H1 (cell line): Measurements from ENCODE around the gene ARHGEF39. TPM values are rescaled to one million over a fixed set of nuclear protein-coding genes. Genes with fewer than 3 reads are reported as not detected.

Experiments used
- CTCF ChIA-PET: fragments of 300-600 bp; sonication (Branson Sonifier 250); formaldehyde crosslinking; loops from one replicate; lab custom pipeline; 2021; ENCODE audit not compliant: partially characterized antibody; lab: Charles Lee
- POLR2A ChIA-PET: fragments of 300-600 bp; sonication (Branson Sonifier 250); formaldehyde crosslinking; loops from one replicate; lab custom pipeline; 2021; ENCODE audit warnings: inconsistent platforms; ENCODE audit not compliant: partially characterized antibody; lab: Charles Lee
- DNase-seq, 2 experiments: peaks; one replicate each; pipeline versions ENCODE4 v3.0.0 to v3.0.0-alpha.2; 2010 to 2022; ENCODE audit warnings: low spot score in 2 of 2, low read depth in 1 of 2, mixed read lengths in 1 of 2
- FAIRE-seq: peaks from 2 replicates; lab custom pipeline; 2011; peaks lifted over from hg19 to GRCh38; lab: Jason Lieb, UNC
- H2AFZ ChIP-seq: 2 replicates; pipeline ENCODE4 v1.8.1; 2012; ENCODE audit warnings: low read length, inconsistent platforms
- H2AK5ac ChIP-seq: 2 replicates; pipeline ENCODE4 v1.6.1; 2013; ENCODE audit warnings: low read depth, low read length
- H2BK120ac ChIP-seq: replicated peaks from 2 replicates; pipeline ENCODE3; 2013; ENCODE audit warnings: low read depth, low read length, inconsistent platforms
- H2BK12ac ChIP-seq: 2 replicates; pipeline ENCODE4 v1.6.1; 2013; ENCODE audit warnings: low read depth, low read length
- H2BK15ac ChIP-seq: 2 replicates; pipeline ENCODE4 v1.6.1; 2013; ENCODE audit warnings: low read length
- H2BK20ac ChIP-seq: 2 replicates; pipeline ENCODE4 v1.6.1; 2013; ENCODE audit warnings: low read length
- H2BK5ac ChIP-seq: 2 replicates; pipeline ENCODE4 v1.6.1; 2013; ENCODE audit warnings: low read depth, low read length
- H3K14ac ChIP-seq: 2 replicates; pipeline ENCODE4 v1.6.1; 2013; ENCODE audit warnings: inconsistent platforms; ENCODE audit not compliant: insufficient read length
- H3K18ac ChIP-seq: 2 replicates; pipeline ENCODE4 v1.6.1; 2013; ENCODE audit warnings: low read length; ENCODE audit errors: extremely low read depth
- H3K23ac ChIP-seq: 2 replicates; pipeline ENCODE4 v1.6.1; 2013; ENCODE audit warnings: inconsistent platforms; ENCODE audit not compliant: insufficient read length
- H3K23me2 ChIP-seq: 2 replicates; pipeline ENCODE4 v1.6.1; 2013; ENCODE audit warnings: low read depth, low read length
- H3K27ac ChIP-seq: 2 replicates; pipeline ENCODE4 v1.6.1; 2011; ENCODE audit warnings: low read depth, low read length, inconsistent platforms
- H3K27me3 ChIP-seq, 4 experiments: replicated peaks in 1 of 4; 1 replicate in 1 of 4; 2 replicates in 3 of 4; pipeline versions ENCODE4 v1.6.1 to v1.8.1; 2011 to 2013; ENCODE audit warnings: low read length in 3 of 4, mild to moderate bottlenecking in 3 of 4, inconsistent platforms in 2 of 4, mixed read lengths in 2 of 4, moderate library complexity in 1 of 4; ENCODE audit not compliant: control insufficient read depth in 3 of 4, insufficient read depth in 3 of 4; ENCODE audit errors: extremely low read depth in 1 of 4
- H3K36me3 ChIP-seq, 4 experiments: 2 replicates each; pipeline versions ENCODE4 v1.6.1 to v1.8.1; 2011 to 2013; ENCODE audit warnings: mild to moderate bottlenecking in 4 of 4, low read length in 3 of 4, moderate library complexity in 2 of 4, control low read depth in 1 of 4, inconsistent platforms in 1 of 4; ENCODE audit not compliant: insufficient read depth in 4 of 4, control insufficient read depth in 2 of 4
- H3K4ac ChIP-seq: replicated peaks from 2 replicates; pipeline ENCODE3; 2013; ENCODE audit warnings: low read length, low read depth, mixed read lengths, inconsistent platforms; ENCODE audit not compliant: insufficient read length
- H3K4me1 ChIP-seq, 4 experiments: replicated peaks in 1 of 4; 1 replicate in 1 of 4; 2 replicates in 3 of 4; pipeline versions ENCODE4 v1.6.1 to v1.8.1; 2011 to 2013; ENCODE audit warnings: low read length in 3 of 4, inconsistent platforms in 2 of 4, mixed read lengths in 1 of 4; ENCODE audit not compliant: insufficient read depth in 4 of 4, control insufficient read depth in 3 of 4
- H3K4me2 ChIP-seq, 2 experiments: 2 replicates each; pipeline versions ENCODE4 v1.6.1 to v1.8.1; 2011 to 2013; ENCODE audit warnings: low read depth in 2 of 2, low read length in 2 of 2, control low read depth in 1 of 2, inconsistent platforms in 1 of 2, mild to moderate bottlenecking in 1 of 2; ENCODE audit not compliant: insufficient read depth in 1 of 2
- H3K4me3 ChIP-seq, 4 experiments: fragments of 200-600, 300-600 bp in 1 of 4; sonication (generic), shearing (Covaris generic), sonication (Bioruptor Twin) in 1 of 4; 2 replicates each; pipeline versions ENCODE4 v1.5.1 to v1.8.1; 2011 to 2016; ENCODE audit warnings: low read length in 4 of 4, low read depth in 3 of 4, control low read depth in 2 of 4, inconsistent platforms in 2 of 4, mild to moderate bottlenecking in 2 of 4, mixed read lengths in 1 of 4, moderate library complexity in 1 of 4; ENCODE audit not compliant: insufficient read depth in 2 of 4; ENCODE audit errors: extremely low read depth in 1 of 4
- H3K56ac ChIP-seq: replicated peaks from 2 replicates; pipeline ENCODE3; 2013; ENCODE audit warnings: low read depth, mild to moderate bottlenecking, mixed read lengths, low read length, inconsistent platforms; ENCODE audit not compliant: insufficient read length
- H3K79me1 ChIP-seq: 2 replicates; pipeline ENCODE4 v1.6.1; 2013; ENCODE audit warnings: low read depth, low read length, control low read depth
- H3K79me2 ChIP-seq, 2 experiments: 2 replicates each; pipeline versions ENCODE4 v1.6.1 to v1.8.1; 2012 to 2013; ENCODE audit warnings: low read length in 2 of 2, mild to moderate bottlenecking in 2 of 2, inconsistent platforms in 1 of 2; ENCODE audit not compliant: insufficient read depth in 2 of 2, control insufficient read depth in 1 of 2
- H3K9ac ChIP-seq, 4 experiments: replicated peaks in 1 of 4; 1 replicate in 1 of 4; 2 replicates in 3 of 4; pipeline versions ENCODE4 v1.6.1 to v1.8.1; 2011 to 2013; ENCODE audit warnings: low read depth in 3 of 4, low read length in 3 of 4, control low read depth in 2 of 4, mild to moderate bottlenecking in 2 of 4, moderate library complexity in 2 of 4, inconsistent platforms in 1 of 4; ENCODE audit errors: extremely low read depth in 1 of 4
- H3K9me3 ChIP-seq, 2 experiments: 2 replicates each; pipeline versions ENCODE4 v1.6.1 to v1.8.1; 2012 to 2013; ENCODE audit warnings: mild to moderate bottlenecking in 2 of 2, moderate library complexity in 2 of 2, control low read depth in 1 of 2, inconsistent platforms in 1 of 2, low read depth in 1 of 2, low read length in 1 of 2, mixed read lengths in 1 of 2; ENCODE audit not compliant: insufficient read depth in 2 of 2
- H4K20me1 ChIP-seq, 2 experiments: replicated peaks in 1 of 2; 2 replicates each; pipeline versions ENCODE3 to v1.8.1; 2011 to 2013; ENCODE audit warnings: inconsistent platforms in 2 of 2, low read length in 2 of 2, mild to moderate bottlenecking in 1 of 2; ENCODE audit not compliant: insufficient read depth in 2 of 2, control insufficient read depth in 1 of 2
- H4K5ac ChIP-seq: 2 replicates; pipeline ENCODE4 v1.6.1; 2013; ENCODE audit warnings: low read length, low read depth, mixed read lengths, inconsistent platforms; ENCODE audit not compliant: insufficient read length
- H4K8ac ChIP-seq: 2 replicates; pipeline ENCODE4 v1.8.0; 2013; ENCODE audit warnings: mild to moderate bottlenecking, moderate library complexity, low read length, inconsistent platforms; ENCODE audit not compliant: insufficient read depth; ENCODE audit errors: extremely low read depth
- H4K91ac ChIP-seq: replicated peaks from 2 replicates; pipeline ENCODE3; 2013; ENCODE audit warnings: low read length, mixed read lengths, inconsistent platforms; ENCODE audit not compliant: insufficient read length
- ATF2 ChIP-seq: IDR thresholded peaks from 2 replicates; pipeline ENCODE4 v1.6.1; 2012; ENCODE audit warnings: low read length, inconsistent platforms
- CBX8 ChIP-seq: fragments of 300-800, 300-1000 bp; sonication (generic); IDR thresholded peaks from 2 replicates; pipeline ENCODE4 v1.7.1; 2016; ENCODE audit warnings: low read depth, low read length, borderline replicate concordance
- EZH2 ChIP-seq: fragments of 200-600 bp; sonication (generic); IDR thresholded peaks from 2 replicates; pipeline ENCODE4 v1.7.1; 2012; ENCODE audit warnings: low read depth, mild to moderate bottlenecking, moderate library complexity, low read length, inconsistent platforms; ENCODE audit not compliant: severe bottlenecking
- HDAC6 ChIP-seq: IDR thresholded peaks from one replicate; pipeline ENCODE4 v1.7.1; 2012; ENCODE audit warnings: low read depth, mild to moderate bottlenecking, inconsistent platforms, low read length, moderate library complexity
- JUND ChIP-seq: IDR thresholded peaks from 2 replicates; pipeline ENCODE4 v1.6.1; 2011; ENCODE audit warnings: mild to moderate bottlenecking, improper control_type of control experiment, low read length
- NRF1 ChIP-seq: IDR thresholded peaks from 2 replicates; pipeline ENCODE4 v1.6.1; 2011; ENCODE audit warnings: mild to moderate bottlenecking, low read depth, low read length, improper control_type of control experiment
- POU5F1 ChIP-seq: IDR thresholded peaks from 2 replicates; pipeline ENCODE4 v1.6.1; 2011; ENCODE audit warnings: low read depth, mild to moderate bottlenecking, low read length, moderate library complexity
- RNF2 ChIP-seq: fragments of 200-900, 300-1000 bp; sonication (generic); IDR thresholded peaks from 2 replicates; pipeline ENCODE4 v1.7.1; 2016; ENCODE audit warnings: borderline replicate concordance, low read depth, mild to moderate bottlenecking, antibody characterized with exemption, low read length; ENCODE audit not compliant: poor library complexity, severe bottlenecking; ENCODE audit errors: missing control alignments
- SP4 ChIP-seq: IDR thresholded peaks from 2 replicates; pipeline ENCODE4 v1.6.1; 2012; ENCODE audit warnings: low read length, inconsistent platforms
- WGBS, 2 experiments: shearing (Covaris generic) in 1 of 2; methylation state at CpG; one replicate each; pipeline versions ENCODE4 v1.1.6 to v1.1.7; 2013 to 2015; ENCODE audit warnings: low lambda C conversion rate in 2 of 2, mixed read lengths in 2 of 2, inconsistent platforms in 1 of 2, low coverage in 1 of 2, missing lambda C conversion rate in 1 of 2; ENCODE audit not compliant: insufficient replicate concordance in 2 of 2, insufficient coverage in 1 of 2, insufficient read length in 1 of 2; ENCODE audit errors: extremely low coverage in 1 of 2, missing lambda C conversion rate in 1 of 2; 5-methylcytosine and 5-hydroxymethylcytosine counted together
- polyA plus RNA-seq, 7 experiments: library from polyadenylated mRNA; depleted of rRNA in 3 of 7; stranded (reverse) in 5 of 7; unstranded in 2 of 7; fragments of >200 nt in 5 of 7; fragments of 200-250 nt in 2 of 7; gene quantifications; 1 replicate in 5 of 7; 2 replicates in 1 of 7; 4 replicates in 1 of 7; pipeline versions ENCODE4 v1.2.1 to v1.2.3, GENCODE V29; 2011 to 2013; ENCODE audit warnings: missing spikeins in 2 of 7, mixed read lengths in 2 of 7
- total RNA-seq: library from RNA; stranded (reverse); fragmentation: NEBNext Ultra II Directional; extraction: Animal tissue kit (Norgen Biotek cat#: 25700); gene quantifications from 2 replicates; pipeline ENCODE4 v1.2.1, GENCODE V29; 2021
- TF ChIP-seq, protein P1 (sequence below): IDR thresholded peaks from 2 replicates; pipeline ENCODE4 v1.6.1; 2012; ENCODE audit warnings: inconsistent platforms

The ARHGEF39 gene
- total and polyA plus RNA-seq, 2 of the 8 experiments (the other 6 are each of a cell fraction or from before 2014, with no cell fraction given) = 18.6 to 18.7 TPM

- Histone ChIP-seq H3K4me1 (no peaks in the 10 kb centered on the region), H4K20me1 (peaks cover 0 to 5% of the 10 kb centered on the region in 2 experiments), H3K27me3 (no peaks in the 10 kb centered on the region), H2BK12ac (no peak overlapping the region), H3K36me3 (peaks cover 27 to 84% (median 61%) of the 10 kb centered on the region in 4 experiments; a peak in 7 of 8 replicates), H3K79me1 (no peaks in the 10 kb centered on the region), H3K9ac (no peak overlapping the region), H3K9me3 (no peaks in the 10 kb centered on the region), H4K5ac (no peak overlapping the region), H3K14ac (no peak overlapping the region), H3K56ac (no peak overlapping the region), H3K4ac (no peak overlapping the region), H2BK20ac (no peak overlapping the region), H3K79me2 (no peaks in the 10 kb centered on the region), H3K4me2 (no peak overlapping the region), H2AFZ (no peak overlapping the region), H3K18ac (no peak overlapping the region), H3K23me2 (no peaks in the 10 kb centered on the region), H2BK5ac (no peak overlapping the region), H4K8ac (no peak overlapping the region), H2AK5ac (no peak overlapping the region), H2BK120ac (no peak overlapping the region), H3K23ac (no peak overlapping the region), H2BK15ac (no peak overlapping the region), H4K91ac (no peak overlapping the region), H3K27ac (no peak overlapping the region), H3K4me3 (no peak overlapping the region)
- DNase-seq = no peak
- ChIA-PET POLR2A (interaction anchor here (1.0 to 10.5 kb wide), 3 partner anchors 16 to 26 kb away, joined by 3 to 51 read pairs (median 3); no protein-coding TSS in a partner anchor), CTCF (interaction anchor here (1.7 to 13.8 kb wide), 5 partner anchors 10 to 63 kb away, joined by 5 to 199 read pairs (median 90); partner anchors contain the start of genes ARHGEF39, CCDC107, CREB3 and RMRP)
- TF ChIP-seq EZH2 (no peak), JUND (no peak), HDAC6 (no peak), RNF2 (no peak), NRF1 (no peak), POU5F1 (no peak), ATF2 (no peak), SP4 (no peak), CBX8 (no peak)
- TF ChIP-seq, protein P1, sequence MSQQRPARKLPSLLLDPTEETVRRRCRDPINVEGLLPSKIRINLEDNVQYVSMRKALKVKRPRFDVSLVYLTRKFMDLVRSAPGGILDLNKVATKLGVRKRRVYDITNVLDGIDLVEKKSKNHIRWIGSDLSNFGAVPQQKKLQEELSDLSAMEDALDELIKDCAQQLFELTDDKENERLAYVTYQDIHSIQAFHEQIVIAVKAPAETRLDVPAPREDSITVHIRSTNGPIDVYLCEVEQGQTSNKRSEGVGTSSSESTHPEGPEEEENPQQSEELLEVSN = no peak
- FAIRE-seq = no peak
- WGBS, 2 experiments = 91% methylated on average over 7 of the region's 7 CpGs; no CpG with 5 or more reads in 1 of the 2 experiments
Measured at GRCh38 chr9:35710818-35711500, 46.0 kb upstream of the ARHGEF39 start.
